Fibroblast of lung (primary cell): ENCODE measurements around the gene SLC6A1. TPM values are rescaled to one million over a fixed set of nuclear protein-coding genes. Genes with fewer than 3 reads are reported as not detected.
A peak's percentile ranks its signal among the peaks of the same experiment; 100 is the strongest.
"Not testable (repeated sequence)": the region's sequence is repeated elsewhere in the genome, so short reads cannot be mapped to it uniquely, and the experiment has no call there.

Experiments used
- DNase-seq, 2 donors: peaks; one replicate each; pipeline versions ENCODE4 v3.0.0 to v3.0.0-alpha.2; 2010; ENCODE audit warnings: low read depth in 2 of 2
- H2AFZ ChIP-seq: 2 replicates; pipeline ENCODE4 v1.5.1; 2012; ENCODE audit warnings: low read length, control low read depth, inconsistent platforms
- H3K27ac ChIP-seq: 2 replicates; pipeline ENCODE4 v1.5.1; 2011; ENCODE audit warnings: low read length, control low read depth; ENCODE audit not compliant: insufficient read depth
- H3K27me3 ChIP-seq: 2 replicates; pipeline ENCODE4 v1.5.1; 2011; ENCODE audit warnings: mild to moderate bottlenecking, low read length; ENCODE audit not compliant: control insufficient read depth, insufficient read depth
- H3K36me3 ChIP-seq: 2 replicates; pipeline ENCODE4 v1.5.1; 2011; ENCODE audit warnings: low read length; ENCODE audit not compliant: control insufficient read depth, insufficient read depth
- H3K4me1 ChIP-seq: 2 replicates; pipeline ENCODE4 v1.5.1; 2011; ENCODE audit warnings: low read length; ENCODE audit not compliant: control insufficient read depth, insufficient read depth; ENCODE audit errors: extremely low read depth
- H3K4me2 ChIP-seq: 2 replicates; pipeline ENCODE4 v1.5.1; 2011; ENCODE audit warnings: low read length, control low read depth; ENCODE audit not compliant: insufficient read depth; ENCODE audit errors: extremely low read depth
- H3K4me3 ChIP-seq, 4 experiments: fragments of 200-600 bp in 1 of 4; sonication (generic) in 1 of 4; replicated peaks in 1 of 4; 2 replicates each; pipeline ENCODE4 v1.5.1; 2011 to 2016; ENCODE audit warnings: low read length in 4 of 4, low read depth in 3 of 4, mild to moderate bottlenecking in 3 of 4, control low read depth in 2 of 4, inconsistent platforms in 1 of 4, mixed read lengths in 1 of 4; ENCODE audit not compliant: insufficient read depth in 1 of 4; ENCODE audit errors: control extremely low read depth in 1 of 4
- H3K79me2 ChIP-seq: 2 replicates; pipeline ENCODE4 v1.5.1; 2012; ENCODE audit warnings: mild to moderate bottlenecking, low read length, inconsistent platforms; ENCODE audit not compliant: control insufficient read depth, insufficient read depth
- H3K9ac ChIP-seq: 2 replicates; pipeline ENCODE4 v1.5.1; 2011; ENCODE audit warnings: mild to moderate bottlenecking, low read length, control low read depth; ENCODE audit not compliant: insufficient read depth
- H3K9me3 ChIP-seq: 2 replicates; pipeline ENCODE4 v1.5.1; 2012; ENCODE audit warnings: low read depth, low read length; ENCODE audit not compliant: control insufficient read depth, insufficient read depth
- H4K20me1 ChIP-seq: 2 replicates; pipeline ENCODE4 v1.5.1; 2011; ENCODE audit warnings: low read length; ENCODE audit not compliant: control insufficient read depth, insufficient read depth; ENCODE audit errors: extremely low read depth
- EZH2 ChIP-seq: IDR thresholded peaks from 2 replicates; pipeline ENCODE4 v1.5.1; 2012; ENCODE audit warnings: low read length, control low read depth, mild to moderate bottlenecking; ENCODE audit errors: missing control alignments
- polyA plus RNA-seq, 2 donors: library from polyadenylated mRNA; depleted of rRNA in 1 of 2; stranded (reverse) in 1 of 2; unstranded in 1 of 2; fragments of >200 nt; gene quantifications; 2 replicates each; pipeline ENCODE4 v1.2.1, GENCODE V29; 2011 to 2012; ENCODE audit warnings: missing spikeins in 1 of 2
- total RNA-seq: library from RNA; depleted of rRNA; stranded (reverse); fragments of >200 nt; gene quantifications from 2 replicates; pipeline ENCODE4 v1.2.1, GENCODE V29; 2014
- TF ChIP-seq, protein P1 (sequence below), 2 donors: IDR thresholded peaks in 1 of 2; conservative IDR thresholded peaks in 1 of 2; 1 replicate in 1 of 2; 2 replicates in 1 of 2; pipeline ENCODE4 v1.5.1; 2011 to 2012; ENCODE audit warnings: low read length in 2 of 2, control low read depth in 1 of 2, inconsistent platforms in 1 of 2, low read depth in 1 of 2, mild to moderate bottlenecking in 1 of 2

The SLC6A1 gene
- total and polyA plus RNA-seq, 2 donors (not counting 1 experiment from before 2014, with no cell fraction given) = not detected

DNA sequence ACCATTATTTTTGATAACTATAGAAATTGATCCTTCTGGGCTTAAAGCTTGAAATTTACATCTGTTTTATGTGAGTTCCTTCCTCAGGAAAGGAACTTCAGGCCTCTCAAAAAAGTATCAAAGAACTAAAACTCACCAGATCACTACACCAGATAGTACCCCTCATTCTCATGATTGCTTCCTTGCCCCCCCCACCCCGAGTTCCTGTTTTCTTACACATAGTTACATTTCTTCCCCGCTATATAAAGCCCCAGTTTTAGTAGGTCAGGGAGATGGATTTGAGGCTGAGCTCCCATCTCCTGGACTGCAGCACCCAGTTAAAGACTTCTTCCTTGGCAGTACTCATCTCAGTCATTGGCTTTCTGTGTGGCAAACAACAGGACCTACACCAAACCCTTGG is 81.5 kb downstream of the SLC6A1 start:
- H3K4me1 ChIP-seq = no peaks in the 10 kb centered on the region
- no peaks in the 10 kb centered on the region for H3K9me3 ChIP-seq
- no peak overlapping the region for H3K9ac ChIP-seq
- H3K27me3 ChIP-seq = peaks cover 8% of the 10 kb centered on the region
- H4K20me1 ChIP-seq = no peaks in the 10 kb centered on the region
- H3K4me2 ChIP-seq = no peak overlapping the region
- H3K36me3 ChIP-seq = no peaks in the 10 kb centered on the region
- DNase-seq = no peak
- no peaks in the 10 kb centered on the region for H3K79me2 ChIP-seq
- H3K27ac ChIP-seq = no peak overlapping the region
- no peak overlapping the region for H3K4me3 ChIP-seq
- TF ChIP-seq, protein P1, sequence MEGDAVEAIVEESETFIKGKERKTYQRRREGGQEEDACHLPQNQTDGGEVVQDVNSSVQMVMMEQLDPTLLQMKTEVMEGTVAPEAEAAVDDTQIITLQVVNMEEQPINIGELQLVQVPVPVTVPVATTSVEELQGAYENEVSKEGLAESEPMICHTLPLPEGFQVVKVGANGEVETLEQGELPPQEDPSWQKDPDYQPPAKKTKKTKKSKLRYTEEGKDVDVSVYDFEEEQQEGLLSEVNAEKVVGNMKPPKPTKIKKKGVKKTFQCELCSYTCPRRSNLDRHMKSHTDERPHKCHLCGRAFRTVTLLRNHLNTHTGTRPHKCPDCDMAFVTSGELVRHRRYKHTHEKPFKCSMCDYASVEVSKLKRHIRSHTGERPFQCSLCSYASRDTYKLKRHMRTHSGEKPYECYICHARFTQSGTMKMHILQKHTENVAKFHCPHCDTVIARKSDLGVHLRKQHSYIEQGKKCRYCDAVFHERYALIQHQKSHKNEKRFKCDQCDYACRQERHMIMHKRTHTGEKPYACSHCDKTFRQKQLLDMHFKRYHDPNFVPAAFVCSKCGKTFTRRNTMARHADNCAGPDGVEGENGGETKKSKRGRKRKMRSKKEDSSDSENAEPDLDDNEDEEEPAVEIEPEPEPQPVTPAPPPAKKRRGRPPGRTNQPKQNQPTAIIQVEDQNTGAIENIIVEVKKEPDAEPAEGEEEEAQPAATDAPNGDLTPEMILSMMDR (conservative IDR thresholded peaks at IDR 0.05 in 1 of 2, IDR thresholded peaks at IDR 0.05 in 1 of 2; ENCODE audit: low read depth in 1 of 2, low read length in 2 of 2) = no peak
- no peak for TF ChIP-seq EZH2
- no peak overlapping the region for H2AFZ ChIP-seq

DNA sequence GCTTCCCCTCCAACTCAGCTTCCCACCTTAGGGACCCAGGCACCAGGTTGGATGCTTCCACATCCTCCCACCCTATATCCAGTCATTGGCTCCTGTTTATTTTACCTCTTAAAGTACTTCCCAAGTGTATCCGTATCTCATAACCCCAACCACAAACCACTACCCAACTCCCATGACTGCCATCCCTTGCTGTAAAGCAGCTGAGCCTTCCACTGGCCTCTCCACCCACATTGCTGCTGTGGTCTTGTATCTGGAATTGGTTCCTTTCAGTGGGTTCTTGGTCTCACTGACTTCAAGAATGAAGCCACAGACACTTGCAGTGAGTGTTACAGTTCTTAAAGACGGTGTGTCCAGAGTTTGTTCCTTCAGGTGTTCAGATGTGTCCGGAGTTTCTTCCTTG is 81.9 kb downstream of the SLC6A1 start:
- H3K4me1 ChIP-seq = no peaks in the 10 kb centered on the region
- H3K4me3 ChIP-seq = no peak overlapping the region
- no peak for TF ChIP-seq EZH2
- TF ChIP-seq, protein P1 (conservative IDR thresholded peaks at IDR 0.05 in 1 of 2, IDR thresholded peaks at IDR 0.05 in 1 of 2; ENCODE audit: low read depth in 1 of 2, low read length in 2 of 2) = no peak
- no peak overlapping the region for H3K27ac ChIP-seq
- no peak overlapping the region for H3K9ac ChIP-seq
- no peaks in the 10 kb centered on the region for H3K36me3 ChIP-seq
- no peaks in the 10 kb centered on the region for H3K9me3 ChIP-seq
- H3K4me2 ChIP-seq = no peak overlapping the region
- no peak overlapping the region for H2AFZ ChIP-seq
- H3K79me2 ChIP-seq = no peaks in the 10 kb centered on the region
- H3K27me3 ChIP-seq = peaks cover 8% of the 10 kb centered on the region
- peak in 1 of 2 donors; percentile 12 for DNase-seq
- no peaks in the 10 kb centered on the region for H4K20me1 ChIP-seq

DNA sequence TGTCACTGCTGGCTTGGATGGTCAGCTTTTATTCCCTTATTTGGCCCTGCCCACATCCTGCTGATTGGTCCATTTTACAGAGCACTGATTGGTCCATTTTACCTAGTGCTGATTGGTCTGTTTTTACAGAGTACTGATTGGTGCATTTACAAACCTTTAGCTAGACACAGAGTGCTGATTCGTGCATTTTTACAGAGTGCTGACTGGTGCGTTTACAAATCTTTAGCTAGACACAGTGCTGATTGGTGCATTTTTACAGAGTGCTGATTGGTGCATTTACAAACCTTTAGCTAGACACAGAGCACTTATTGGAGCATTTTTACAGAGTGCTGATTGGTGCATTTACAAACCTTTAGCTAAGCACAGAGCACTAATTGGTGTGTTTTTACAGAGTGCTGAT is 82.6 kb downstream of the SLC6A1 start:
- not testable (repeated sequence) for DNase-seq, H3K36me3 ChIP-seq, H2AFZ ChIP-seq, H3K4me2 ChIP-seq, H3K4me3 ChIP-seq, H3K79me2 ChIP-seq, H3K27me3 ChIP-seq, H3K27ac ChIP-seq, H3K4me1 ChIP-seq, H3K9ac ChIP-seq, H4K20me1 ChIP-seq, H3K9me3 ChIP-seq
